Heart left ventricle (tissue), 16 donors: ENCODE results near the gene GAB2. TPM values are rescaled to one million over a fixed set of nuclear protein-coding genes. Genes with fewer than 3 reads are reported as not detected.

Experiments
- ATAC-seq, 4 donors: fragments of 200-7000 bp; cut with Tn5 transposase; one replicate each; pipeline ENCODE4 v1.9.1; 2020 to 2022; ENCODE audit warnings: moderate library complexity in 4 of 4, mild to moderate bottlenecking in 3 of 4, moderate number of reproducible peaks in 1 of 4
- DNase-seq, 5 donors: peaks; one replicate each; pipeline ENCODE4 v3.0.0-alpha.2; 2020
- H3K27ac ChIP-seq, 12 donors: fragments of 200-600 bp; sonication (generic) in 4 of 12; one replicate each; pipeline versions ENCODE4 v1.5.0 to v1.8.0; 2016 to 2022; ENCODE audit warnings: mild to moderate bottlenecking in 2 of 12
- H3K27me3 ChIP-seq, 9 donors: fragments of 200-600 bp; sonication (generic) in 2 of 9; one replicate each; pipeline versions ENCODE4 v1.5.1 to v1.8.0; 2016 to 2022; ENCODE audit warnings: mild to moderate bottlenecking in 3 of 9
- H3K36me3 ChIP-seq, 9 donors: fragments of 200-600 bp; sonication (generic) in 2 of 9; one replicate each; pipeline versions ENCODE4 v1.5.0 to v1.8.0; 2018 to 2022; ENCODE audit warnings: mild to moderate bottlenecking in 2 of 9
- H3K4me1 ChIP-seq, 12 donors: fragments of 200-600 bp; sonication (generic) in 4 of 12; one replicate each; pipeline versions ENCODE4 v1.5.0 to v1.8.0; 2016 to 2022; ENCODE audit warnings: mild to moderate bottlenecking in 3 of 12
- H3K4me3 ChIP-seq, 12 donors: fragments of 200-600 bp; sonication (generic) in 4 of 12; one replicate each; pipeline versions ENCODE4 v1.5.0 to v1.8.0; 2017 to 2022; ENCODE audit warnings: mild to moderate bottlenecking in 9 of 12, moderate library complexity in 4 of 12
- H3K9me3 ChIP-seq, 12 donors: fragments of 200-600 bp; sonication (generic) in 4 of 12; one replicate each; pipeline versions ENCODE4 v1.5.0 to v1.8.0; 2016 to 2022; ENCODE audit warnings: mild to moderate bottlenecking in 1 of 12
- CTCF ChIP-seq, 12 donors: fragments of 200-600 bp; sonication (generic) in 4 of 12; IDR thresholded peaks; one replicate each; pipeline versions ENCODE4 v1.5.0 to v1.8.0; 2018 to 2022; ENCODE audit warnings: antibody characterized with exemption in 12 of 12, mild to moderate bottlenecking in 5 of 12
- POLR2A ChIP-seq, 2 donors: fragments of 450-650 bp; IDR thresholded peaks; one replicate each; pipeline ENCODE4 v1.6.1; 2017; ENCODE audit warnings: antibody characterized with exemption in 2 of 2, mild to moderate bottlenecking in 2 of 2, moderate library complexity in 2 of 2
- WGBS, 4 donors: extraction: QIAGEN DNeasy Blood & Tissue Kit in 2 of 4; methylation state at CpG; one replicate each; pipeline versions ENCODE4 v1.1.5 to v1.1.7; 2013 to 2018; 5-methylcytosine and 5-hydroxymethylcytosine counted together
- intact Hi-C, 10 donors: fragments of 100-400 bp; cut with DNase I; formaldehyde crosslinking; loops; one replicate each; pipeline versions ENCODE4 v1.11.1 to v1.14.2; 2022
- polyA plus RNA-seq, 2 donors: library from polyadenylated mRNA; stranded (reverse); fragments of 200-250 nt; gene quantifications; one replicate each; pipeline ENCODE4 v1.2.3, GENCODE V29; 2013
- total RNA-seq, 9 donors: library from RNA; depleted of rRNA in 2 of 9; stranded (reverse); fragments of >200 nt in 2 of 9; fragmentation: NEBNext Ultra II Directional in 3 of 9; extraction: Animal tissue kit (Norgen Biotek cat#: 25700) in 3 of 9; gene quantifications; one replicate each; pipeline versions ENCODE4 v1.1.0 to v1.2.4, GENCODE V29; 2016 to 2023
- donor health status: ischemic (EF 13 %, LVEDD 7.1; RV severe dilation, severe dysfunction).
- donor health status: healthy with polysubstance abuse.
- donor health status: DM: no; HTN: yes; CAD: no.
- donor health status: DM: no; HTN: no; CAD: no.
- donor health status: ischemic (EF 25% LVEDD 6.9; RV normal size, moderate dysfunction).
- donor health status: ischemic (EF 25% LVEDD 5.7; RV mildly dilated, moderate dysfunction).
- donor health status: healthy.
- donor health status: DM: yes; HTN: yes; CAD: no.
- donor health status: ischemic (EF 35%, LVEDD 5.7; RV mildly dilated, moderate dysfunction).
- donor health status: nonischemic (EF 11% LVEDD 7.7; RV severe dilation, severe dysfunction).
- donor health status: DM: yes; HTN: yes; CAD: no.
- donor health status: PGD.
- donor health status: ischemic (EF 29% LVEDD 5.4; RV normal size, mild dysfunction).
- donor health status: nonischemic (EF 23%, LVEDD 6.1; RV moderate dilation, normal function).

GAB2 gene
- total and polyA plus RNA-seq, 11 donors, result 6.1 to 53.0 (median 30.0) TPM

- no peak overlapping the region for H3K4me3 ChIP-seq
- H3K36me3 ChIP-seq, result no peaks in the 10 kb centered on the region
- no peaks in the 10 kb centered on the region for H3K9me3 ChIP-seq
- TF ChIP-seq POLR2A (IDR thresholded peaks at IDR 0.05) (no peak), CTCF (IDR thresholded peaks at IDR 0.05) (no peak)
- H3K4me1 ChIP-seq, result peaks cover 0 to 68% (median 33%) of the 10 kb centered on the region in 12 donors
- WGBS, 4 donors, result 91 to 99% (median 97%) methylated on average over 1 of the region's 1 CpG
- ATAC-seq (no peak), DNase-seq (no peak)
- no peaks in the 10 kb centered on the region for H3K27me3 ChIP-seq
- intact Hi-C loops, result loop anchor here in 1 of 10 donors (10.0 kb wide), 1 partner anchor 99 kb away; no protein-coding TSS in a partner anchor
- no peak overlapping the region for H3K27ac ChIP-seq
Observed at GRCh38 chr11:78344094-78344493, 73.5 kb downstream of the GAB2 start.

GRCh38 chr11:78343303-78343702 is 74.3 kb downstream of the GAB2 start:
- H3K36me3 ChIP-seq, result no peaks in the 10 kb centered on the region
- H3K4me1 ChIP-seq, result peaks cover 0 to 67% (median 27%) of the 10 kb centered on the region in 12 donors
- intact Hi-C loops, result loop anchor here in 1 of 10 donors (10.0 kb wide), 1 partner anchor 99 kb away; no protein-coding TSS in a partner anchor
- no peak for TF ChIP-seq POLR2A (IDR thresholded peaks at IDR 0.05)
- no peak for TF ChIP-seq CTCF (IDR thresholded peaks at IDR 0.05)
- H3K27ac ChIP-seq, result no peak overlapping the region
- DNase-seq, result no peak
- no peaks in the 10 kb centered on the region for H3K27me3 ChIP-seq
- H3K4me3 ChIP-seq, result no peak overlapping the region
- H3K9me3 ChIP-seq, result no peaks in the 10 kb centered on the region
- WGBS, 4 donors, result 96 to 98% (median 97%) methylated on average over 2 of the region's 2 CpGs
- no peak for ATAC-seq

GRCh38 chr11:78341841-78342240 is 75.8 kb downstream of the GAB2 start:
- Histone ChIP-seq H3K27me3 (no peaks in the 10 kb centered on the region), H3K36me3 (no peaks in the 10 kb centered on the region), H3K4me3 (no peak overlapping the region), H3K9me3 (no peaks in the 10 kb centered on the region), H3K4me1 (peaks cover 0 to 67% (median 30%) of the 10 kb centered on the region in 12 donors), H3K27ac (no peak overlapping the region)
- no peak for DNase-seq
- WGBS, 4 donors, result 93 to 97% (median 95%) methylated on average over 2 of the region's 2 CpGs
- TF ChIP-seq CTCF (IDR thresholded peaks at IDR 0.05) (no peak), POLR2A (IDR thresholded peaks at IDR 0.05) (no peak)
- intact Hi-C loops, result loop anchor here in 1 of 10 donors (10.0 kb wide), 1 partner anchor 97 kb away; no protein-coding TSS in a partner anchor
- ATAC-seq, result no peak

GRCh38 chr11:78340530-78340929 is 77.1 kb downstream of the GAB2 start:
- H3K27me3 ChIP-seq, result no peaks in the 10 kb centered on the region
- peaks cover 0 to 59% (median 25%) of the 10 kb centered on the region in 12 donors for H3K4me1 ChIP-seq
- H3K27ac ChIP-seq, result no peak overlapping the region
- ATAC-seq (no peak), DNase-seq (no peak)
- TF ChIP-seq POLR2A (IDR thresholded peaks at IDR 0.05) (no peak), CTCF (IDR thresholded peaks at IDR 0.05) (no peak)
- intact Hi-C loops, result loop anchor here in 1 of 10 donors (10.0 kb wide), 1 partner anchor 96 kb away; no protein-coding TSS in a partner anchor
- WGBS, 4 donors, result 69 to 77% (median 73%) methylated on average over 2 of the region's 2 CpGs
- peaks cover 0 to under 1% (median 0%) of the 10 kb centered on the region in 12 donors for H3K9me3 ChIP-seq
- H3K4me3 ChIP-seq, result no peak overlapping the region
- no peaks in the 10 kb centered on the region for H3K36me3 ChIP-seq
